Fibroblast of the aortic adventitia (primary cell): ENCODE data around the gene TEX13B. TPM values are rescaled to one million over a fixed set of nuclear protein-coding genes. Genes with fewer than 3 reads are reported as not detected.

Experiments
- DNase-seq: peaks from one replicate; pipeline ENCODE4 v3.0.0-alpha.2; 2010; ENCODE audit warnings: low read depth
- H3K4me3 ChIP-seq: 2 replicates; pipeline ENCODE4 v1.5.1; 2011; ENCODE audit warnings: low read depth, mild to moderate bottlenecking, control low read depth, low read length, moderate library complexity
- CTCF ChIP-seq: IDR thresholded peaks from 2 replicates; pipeline ENCODE4 v1.5.1; 2011; ENCODE audit warnings: mild to moderate bottlenecking, low read length, control low read depth, inconsistent platforms; ENCODE audit not compliant: insufficient read depth
- total RNA-seq: library from RNA; depleted of rRNA; stranded (reverse); fragments of >200 nt; gene quantifications from 2 replicates; pipeline ENCODE4 v1.2.3, GENCODE V29; 2012; ENCODE audit warnings: low replicate concordance

The TEX13B gene
- not detected in 2 replicates for total RNA-seq

GRCh38 chrX:107982356-107982755 is at the start of gene TEX13B:
TEX13B (minus strand) TSS chrX:107982370; CDS start chrX:107982127, 243 bp downstream.
- no peak within 1 kb of the TSS for H3K4me3 ChIP-seq
- TF ChIP-seq CTCF: no peak
- no peak for DNase-seq

- no peak for TF ChIP-seq CTCF
- no peak overlapping the region for H3K4me3 ChIP-seq
- DNase-seq: no peak
Measured at GRCh38 chrX:108029928-108030711, 48.0 kb upstream of the TEX13B start.

- TF ChIP-seq CTCF: no peak
- H3K4me3 ChIP-seq: no peak overlapping the region
- peak; percentile 48 for DNase-seq
Measured at GRCh38 chrX:108028854-108029253, 46.7 kb upstream of the TEX13B start.

GRCh38 chrX:108025954-108026600 is 43.9 kb upstream of the TEX13B start:
- no peak for TF ChIP-seq CTCF
- no peak for DNase-seq
- no peak overlapping the region for H3K4me3 ChIP-seq

- no peak for TF ChIP-seq CTCF
- H3K4me3 ChIP-seq: no peak overlapping the region
Measured at GRCh38 chrX:108025376-108025775, 43.2 kb upstream of the TEX13B start.

GRCh38 chrX:108022491-108023089 is 40.4 kb upstream of the TEX13B start:
- DNase-seq: no peak
- no peak for TF ChIP-seq CTCF
- no peak overlapping the region for H3K4me3 ChIP-seq

More at GRCh38 chrX:108025376-108025775, 43.2 kb upstream of the TEX13B start:
- no peak for DNase-seq
